HFFc6 (cell line): Measurements from ENCODE around the gene AOC3. TPM values are rescaled to one million over a fixed set of nuclear protein-coding genes. Genes with fewer than 3 reads are reported as not detected.
"Not testable (repeated sequence)": the region's sequence is repeated elsewhere in the genome, so short reads cannot be mapped to it uniquely, and the experiment has no call there.

ENCODE experiments used
- DNase-seq: peaks from one replicate; pipeline ENCODE4 v3.0.0-alpha.2; 2018
- H3K27ac Mint-ChIP-seq: 2 replicates; pipeline ENCODE4 v1.8.0; 2020; ENCODE audit warnings: mild to moderate bottlenecking, mixed read lengths
- H3K27me3 Mint-ChIP-seq: 2 replicates; pipeline ENCODE4 v1.8.0; 2021; ENCODE audit warnings: mild to moderate bottlenecking, moderate library complexity, mixed read lengths; ENCODE audit not compliant: insufficient read depth
- H3K36me3 Mint-ChIP-seq: 2 replicates; pipeline ENCODE4 v1.8.0; 2021; ENCODE audit warnings: low read depth, mixed read lengths
- H3K4me1 Mint-ChIP-seq: 2 replicates; pipeline ENCODE4 v1.8.0; 2020; ENCODE audit warnings: low read depth, mixed read lengths
- H3K4me3 Mint-ChIP-seq: 2 replicates; pipeline ENCODE4 v1.8.0; 2020; ENCODE audit warnings: mild to moderate bottlenecking, moderate library complexity, mixed read lengths
- H3K9me3 Mint-ChIP-seq: 2 replicates; pipeline ENCODE4 v1.8.0; 2020; ENCODE audit warnings: mild to moderate bottlenecking, mixed read lengths
- total RNA-seq, 6 experiments: library from RNA; stranded (reverse); fragmentation: NEBNext Ultra II Directional; extraction: Animal tissue kit (Norgen Biotek cat#: 25700); gene quantifications; 2 replicates in 1 of 6; 3 replicates in 5 of 6; pipeline ENCODE4 v1.2.3, GENCODE V29; 2021
- TF ChIP-seq, protein P1 (sequence below): fragments of 200-600 bp; sonication (generic); IDR thresholded peaks from 2 replicates; pipeline ENCODE4 v1.5.0; 2021; ENCODE audit warnings: antibody characterized with exemption, mild to moderate bottlenecking

The AOC3 gene
- total RNA-seq, 6 experiments from 2014 or later = 0.05 to 0.14 (median 0.06) TPM; not detected in 2

DNA sequence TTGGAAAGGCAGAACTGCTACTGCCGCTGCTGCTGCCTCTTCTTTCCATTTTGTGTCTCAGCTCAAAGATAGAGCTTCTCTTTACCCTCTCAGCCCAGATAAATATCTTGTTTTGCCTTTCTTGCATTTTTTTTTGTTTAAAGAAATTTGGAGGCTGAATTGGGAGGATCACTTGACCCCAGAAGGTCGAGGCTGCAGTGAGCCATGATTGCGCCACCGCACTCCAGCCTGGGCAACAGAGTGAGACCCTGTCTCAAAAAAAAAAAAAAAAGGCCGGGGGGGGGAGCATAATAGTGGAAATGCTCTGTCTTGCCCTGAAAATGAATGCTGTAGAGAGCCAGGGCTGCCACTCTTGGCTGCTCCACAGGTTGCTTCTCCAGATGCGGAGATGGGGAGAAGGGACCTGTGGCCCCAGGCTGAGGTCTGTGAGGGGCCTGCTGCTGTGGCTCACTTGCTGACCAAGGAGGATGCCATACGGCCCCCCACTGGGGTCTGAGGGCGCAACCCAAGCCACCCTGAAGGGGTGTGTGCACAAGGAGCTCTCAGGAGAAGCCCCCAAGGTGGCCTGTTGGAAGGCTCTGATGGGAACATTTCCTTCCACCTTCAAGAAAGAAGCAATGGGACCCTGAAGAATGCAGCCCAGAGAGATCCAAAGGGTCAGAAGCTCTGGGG, 28.1 kb downstream of the AOC3 start:
- DNase-seq = no peak
- Mint-ChIP-seq H3K4me1 (peaks cover 7% of the 10 kb centered on the region; the same call in 1 of the 2 replicates), H3K9me3 (no peaks in the 10 kb centered on the region), H3K27me3 (peaks cover 43% of the 10 kb centered on the region), H3K27ac (no peak overlapping the region), H3K36me3 (no peaks in the 10 kb centered on the region), H3K4me3 (no peak overlapping the region)
- TF ChIP-seq, protein P1, sequence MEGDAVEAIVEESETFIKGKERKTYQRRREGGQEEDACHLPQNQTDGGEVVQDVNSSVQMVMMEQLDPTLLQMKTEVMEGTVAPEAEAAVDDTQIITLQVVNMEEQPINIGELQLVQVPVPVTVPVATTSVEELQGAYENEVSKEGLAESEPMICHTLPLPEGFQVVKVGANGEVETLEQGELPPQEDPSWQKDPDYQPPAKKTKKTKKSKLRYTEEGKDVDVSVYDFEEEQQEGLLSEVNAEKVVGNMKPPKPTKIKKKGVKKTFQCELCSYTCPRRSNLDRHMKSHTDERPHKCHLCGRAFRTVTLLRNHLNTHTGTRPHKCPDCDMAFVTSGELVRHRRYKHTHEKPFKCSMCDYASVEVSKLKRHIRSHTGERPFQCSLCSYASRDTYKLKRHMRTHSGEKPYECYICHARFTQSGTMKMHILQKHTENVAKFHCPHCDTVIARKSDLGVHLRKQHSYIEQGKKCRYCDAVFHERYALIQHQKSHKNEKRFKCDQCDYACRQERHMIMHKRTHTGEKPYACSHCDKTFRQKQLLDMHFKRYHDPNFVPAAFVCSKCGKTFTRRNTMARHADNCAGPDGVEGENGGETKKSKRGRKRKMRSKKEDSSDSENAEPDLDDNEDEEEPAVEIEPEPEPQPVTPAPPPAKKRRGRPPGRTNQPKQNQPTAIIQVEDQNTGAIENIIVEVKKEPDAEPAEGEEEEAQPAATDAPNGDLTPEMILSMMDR = no peak; the same call in 1 of the 2 replicates

DNA sequence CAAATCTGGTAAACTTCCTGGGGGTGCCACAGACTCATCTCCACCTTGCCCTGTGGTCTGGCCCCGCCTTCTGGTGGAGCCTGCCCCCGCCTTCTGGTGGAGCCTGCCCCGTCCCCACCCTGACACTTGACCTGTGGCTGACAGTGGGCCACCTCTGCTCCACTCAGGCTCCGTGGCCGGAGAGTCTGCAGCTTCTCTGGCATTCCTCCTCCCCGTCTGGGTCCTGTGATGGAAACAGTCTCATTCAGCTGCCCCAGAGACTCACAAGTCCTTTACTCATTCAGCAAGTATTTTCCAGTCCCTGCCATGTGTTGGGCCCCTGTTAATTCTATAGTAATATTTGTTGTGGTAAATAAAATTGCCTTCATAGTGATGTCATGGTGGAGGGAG, 28.6 kb downstream of the AOC3 start:
- no peak overlapping the region for H3K27ac Mint-ChIP-seq

DNA sequence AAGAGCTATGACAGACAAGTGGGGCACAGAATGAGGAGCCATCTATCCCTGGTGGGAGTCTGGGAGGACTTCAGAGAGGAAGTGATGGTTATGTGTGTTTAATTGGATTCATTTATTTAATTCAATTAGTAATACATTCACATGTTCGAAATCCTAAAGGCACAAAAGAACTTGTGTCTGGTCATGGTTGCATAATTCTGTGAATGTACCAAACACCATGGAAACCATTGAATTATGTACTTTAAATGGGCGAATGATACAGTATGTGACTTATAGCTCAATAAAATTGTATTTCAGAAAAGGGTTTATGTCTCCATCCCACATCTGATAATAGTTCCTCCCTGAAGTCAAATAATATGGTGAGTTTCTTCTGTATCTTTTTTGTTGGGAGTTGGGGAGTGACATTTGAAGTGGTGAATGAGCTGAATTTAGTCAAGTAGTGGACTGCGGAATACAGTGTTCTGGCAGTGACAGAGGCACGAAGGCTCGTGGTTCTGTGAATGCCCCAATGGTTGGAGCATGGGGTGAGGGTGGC, 29.8 kb downstream of the AOC3 start:
- Mint-ChIP-seq H3K4me3 (no peak overlapping the region), H3K36me3 (no peaks in the 10 kb centered on the region), H3K9me3 (no peaks in the 10 kb centered on the region), H3K27ac (no peak overlapping the region), H3K27me3 (peaks cover 37% of the 10 kb centered on the region), H3K4me1 (peaks cover 12% of the 10 kb centered on the region; the same call in 1 of the 2 replicates)
- TF ChIP-seq, protein P1 = no peak
- DNase-seq = no peak

More for the DNA sequence above, 28.6 kb downstream of the AOC3 start:
- H3K4me1 Mint-ChIP-seq = peaks cover 12% of the 10 kb centered on the region; the same call in 1 of the 2 replicates
- TF ChIP-seq, protein P1 = no peak
- DNase-seq = peak; percentile 70
- H3K36me3 Mint-ChIP-seq = no peaks in the 10 kb centered on the region
- H3K27me3 Mint-ChIP-seq = peaks cover 44% of the 10 kb centered on the region
- H3K4me3 Mint-ChIP-seq = no peak overlapping the region
- H3K9me3 Mint-ChIP-seq = no peaks in the 10 kb centered on the region

DNA sequence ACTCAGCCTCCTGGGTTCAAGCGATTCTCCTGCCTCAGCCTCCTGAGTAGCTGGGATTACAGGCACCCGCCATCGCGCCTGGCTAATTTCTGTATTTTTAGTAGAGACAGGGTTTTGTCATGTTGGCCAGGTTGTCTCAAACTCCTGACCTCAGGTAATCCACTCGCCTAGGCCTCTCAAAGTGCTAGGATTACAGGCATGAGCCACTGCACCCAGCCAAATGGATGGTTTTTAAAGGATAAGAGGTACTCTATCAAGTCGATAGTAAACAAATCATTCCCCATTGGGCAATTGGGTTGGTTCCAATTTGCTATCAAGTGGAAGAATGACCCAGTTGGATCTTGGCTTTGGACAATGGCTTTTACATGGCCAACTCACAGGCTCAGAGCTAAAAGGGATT, 30.7 kb downstream of the AOC3 start:
- H3K4me3 Mint-ChIP-seq, H3K9me3 Mint-ChIP-seq, H3K27ac Mint-ChIP-seq, DNase-seq, H3K36me3 Mint-ChIP-seq: not testable (repeated sequence)
- Mint-ChIP-seq H3K27me3 (peaks cover 40% of the 10 kb centered on the region), H3K4me1 (peaks cover 12% of the 10 kb centered on the region; the same call in 1 of the 2 replicates)

DNA sequence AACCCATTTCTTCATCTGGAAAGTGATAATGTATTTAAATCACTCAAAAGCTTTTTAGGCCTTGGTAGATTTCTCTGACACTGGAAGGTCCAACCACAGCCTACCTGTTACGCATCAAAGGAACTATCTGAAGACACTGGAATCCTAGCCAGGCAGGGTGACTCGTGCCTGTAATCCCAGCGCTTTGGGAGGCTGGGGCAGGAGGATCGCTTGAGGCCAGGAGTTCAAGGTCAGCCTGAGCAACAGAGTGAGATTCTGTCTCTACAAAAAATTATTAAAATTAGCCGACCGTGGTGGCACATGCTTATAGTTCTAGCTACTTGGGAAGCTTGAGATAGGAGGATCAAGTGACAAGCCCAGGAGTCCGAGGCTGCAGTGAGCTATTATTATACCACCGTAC, 31.2 kb downstream of the AOC3 start:
- Mint-ChIP-seq H3K4me1 (peaks cover 12% of the 10 kb centered on the region; the same call in 1 of the 2 replicates), H3K4me3 (no peak overlapping the region), H3K9me3 (no peaks in the 10 kb centered on the region), H3K36me3 (no peaks in the 10 kb centered on the region), H3K27me3 (peaks cover 36% of the 10 kb centered on the region), H3K27ac (no peak overlapping the region)
- DNase-seq = no peak
- TF ChIP-seq, protein P1 = no peak

DNA sequence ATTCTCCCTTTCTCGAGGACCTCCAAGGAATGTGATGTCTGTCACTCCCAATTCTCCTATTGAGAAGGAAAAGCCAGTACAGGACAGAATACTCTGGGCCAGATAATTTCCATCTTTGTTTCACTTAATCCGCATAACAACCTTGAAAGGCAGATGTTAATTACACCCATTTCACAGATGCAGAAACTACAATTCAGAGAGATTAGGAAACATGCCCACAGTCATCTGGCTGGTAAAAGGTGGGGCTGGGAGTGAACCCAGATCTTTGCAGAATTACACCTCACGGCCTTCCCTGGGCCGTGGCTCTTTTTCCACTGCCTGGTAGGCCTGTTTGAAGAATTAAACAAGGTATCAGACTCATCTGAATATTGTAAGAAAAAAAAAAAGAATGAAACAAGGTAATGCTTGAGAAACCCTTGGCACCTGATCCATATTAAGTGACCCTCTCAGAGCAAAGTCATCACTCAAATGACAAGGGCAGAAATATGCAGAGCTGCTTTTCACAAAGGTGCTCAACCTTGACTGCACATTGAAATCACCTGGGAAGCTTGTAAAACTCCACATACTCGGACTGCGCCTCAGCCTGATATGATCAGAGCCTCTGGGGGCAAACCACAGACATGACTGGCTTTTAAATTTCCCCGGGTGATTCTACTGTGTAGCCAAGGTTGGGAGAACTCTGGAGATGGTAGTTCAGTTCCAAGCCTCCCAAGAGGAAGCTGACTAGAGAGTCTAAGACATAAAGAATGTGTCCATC, 33.0 kb downstream of the AOC3 start:
- Mint-ChIP-seq H3K4me1 (peaks cover 12% of the 10 kb centered on the region; the same call in 1 of the 2 replicates), H3K27me3 (peaks cover 28% of the 10 kb centered on the region), H3K27ac (no peak overlapping the region), H3K36me3 (no peaks in the 10 kb centered on the region), H3K4me3 (no peak overlapping the region), H3K9me3 (no peaks in the 10 kb centered on the region)
- TF ChIP-seq, protein P1 = no peak
- peak; percentile 4 for DNase-seq

DNA sequence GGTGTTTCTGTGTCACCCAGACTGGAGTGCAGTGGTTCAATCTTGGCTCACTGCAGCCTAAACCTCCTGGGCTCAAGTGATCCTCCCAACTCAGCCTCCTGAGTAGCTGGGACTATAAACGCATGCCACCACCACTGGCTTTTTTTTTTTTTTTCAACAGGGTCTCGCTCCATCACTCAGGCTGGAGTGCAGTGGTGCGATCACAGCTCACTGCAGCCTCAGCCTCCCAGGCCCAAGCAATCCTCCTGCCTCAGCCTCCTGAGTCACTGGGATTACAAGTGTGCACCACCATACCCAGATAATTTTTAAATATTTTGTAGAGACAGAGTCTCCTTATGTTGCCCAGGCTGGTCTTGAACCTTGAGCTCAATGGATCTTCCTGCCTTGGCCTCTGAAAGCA, 34.8 kb downstream of the AOC3 start:
- not testable (repeated sequence) for H3K27ac Mint-ChIP-seq, H3K4me1 Mint-ChIP-seq
- peaks cover 34% of the 10 kb centered on the region for H3K27me3 Mint-ChIP-seq

More for the DNA sequence above, 34.8 kb downstream of the AOC3 start:
- H3K36me3 Mint-ChIP-seq, DNase-seq, H3K4me3 Mint-ChIP-seq, H3K9me3 Mint-ChIP-seq: not testable (repeated sequence)
